Kidney capillary endothelial cell (primary cell): ENCODE measurements around the gene DNAJC16.
"Not testable (repeated sequence)": the region's sequence is repeated elsewhere in the genome, so short reads cannot be mapped to it uniquely, and the experiment has no call there.

Source experiments
- DNase-seq: peaks from one replicate; pipeline ENCODE4 v3.0.0-alpha.2; 2018; ENCODE audit warnings: low spot score

Gene DNAJC16

DNA sequence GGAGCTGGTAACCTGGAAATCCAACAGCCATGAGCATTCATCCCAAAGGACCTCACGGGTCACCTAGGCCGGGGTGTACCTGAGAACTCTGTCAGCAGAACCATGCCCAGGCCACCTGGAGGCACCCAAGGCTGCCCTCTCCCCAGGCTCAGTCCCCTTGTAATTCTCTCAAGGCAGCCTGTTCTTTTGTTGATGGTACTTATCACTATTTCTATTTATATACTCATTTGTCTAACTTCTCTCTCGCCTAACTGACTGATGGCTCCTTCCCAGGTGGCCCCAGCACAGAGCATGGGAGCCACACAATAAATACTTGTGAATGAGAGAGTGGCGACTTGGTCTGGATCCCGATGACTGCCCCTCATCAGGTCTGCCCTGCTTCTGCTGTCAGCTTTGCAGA is 19.4 kb upstream of the DNAJC16 start:
- DNase-seq: no peak

DNA sequence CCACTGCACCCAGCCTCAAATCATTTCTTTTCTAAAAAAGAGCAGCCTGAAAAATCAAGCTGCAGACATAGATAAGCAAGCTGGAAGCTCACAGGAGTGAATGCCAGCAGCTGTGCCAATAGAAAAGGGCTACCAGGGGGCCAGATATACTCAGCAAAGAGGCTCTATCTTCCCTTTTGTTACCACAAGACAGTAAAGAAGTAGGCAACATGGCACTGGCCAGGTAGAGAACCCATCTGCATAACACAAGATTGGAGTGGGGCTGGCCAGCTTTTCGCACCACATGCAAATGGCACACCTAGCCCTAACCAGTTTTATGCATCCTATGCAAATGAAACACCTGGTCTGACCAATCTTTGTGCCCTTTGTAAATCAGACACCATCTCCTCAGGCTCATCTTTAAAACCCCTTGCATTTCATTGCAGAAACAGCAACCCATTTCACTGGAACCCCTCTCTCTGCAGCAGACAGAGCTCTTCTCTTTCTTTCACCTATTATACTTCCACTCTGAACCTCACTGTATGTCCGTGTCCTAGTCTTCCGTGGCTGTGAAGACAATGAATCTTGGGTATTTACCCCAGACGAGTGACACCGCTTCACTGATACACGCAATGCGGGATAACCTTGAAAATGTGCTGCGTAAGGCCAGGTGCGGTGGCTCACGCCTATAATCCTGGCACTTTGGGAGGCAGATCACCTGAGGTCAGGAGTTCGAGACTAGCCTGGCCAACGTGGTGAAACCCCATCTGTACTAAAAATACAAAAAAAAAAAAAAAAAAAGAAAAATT is 17.8 kb upstream of the DNAJC16 start:
- DNase-seq: no peak

DNA sequence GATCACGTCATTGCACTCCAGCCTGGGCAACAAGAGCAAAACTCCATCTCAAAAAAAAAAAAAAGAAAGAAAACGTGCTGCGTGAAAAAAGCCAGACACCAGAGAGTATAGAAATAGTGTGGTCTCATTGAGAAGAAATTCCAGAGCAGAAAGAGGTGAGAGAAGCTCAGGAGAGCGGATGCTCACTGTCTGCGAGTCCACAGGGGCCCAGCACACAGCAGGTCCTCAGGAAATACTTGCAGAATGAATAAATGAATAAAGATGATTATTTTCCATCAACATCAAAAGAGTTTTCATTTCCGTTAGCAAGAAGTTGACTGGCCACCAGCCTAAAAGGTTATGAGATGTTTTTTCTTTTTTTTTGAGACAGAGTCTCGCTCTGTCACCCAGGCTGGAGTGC is 17.1 kb upstream of the DNAJC16 start:
- no peak for DNase-seq

DNA sequence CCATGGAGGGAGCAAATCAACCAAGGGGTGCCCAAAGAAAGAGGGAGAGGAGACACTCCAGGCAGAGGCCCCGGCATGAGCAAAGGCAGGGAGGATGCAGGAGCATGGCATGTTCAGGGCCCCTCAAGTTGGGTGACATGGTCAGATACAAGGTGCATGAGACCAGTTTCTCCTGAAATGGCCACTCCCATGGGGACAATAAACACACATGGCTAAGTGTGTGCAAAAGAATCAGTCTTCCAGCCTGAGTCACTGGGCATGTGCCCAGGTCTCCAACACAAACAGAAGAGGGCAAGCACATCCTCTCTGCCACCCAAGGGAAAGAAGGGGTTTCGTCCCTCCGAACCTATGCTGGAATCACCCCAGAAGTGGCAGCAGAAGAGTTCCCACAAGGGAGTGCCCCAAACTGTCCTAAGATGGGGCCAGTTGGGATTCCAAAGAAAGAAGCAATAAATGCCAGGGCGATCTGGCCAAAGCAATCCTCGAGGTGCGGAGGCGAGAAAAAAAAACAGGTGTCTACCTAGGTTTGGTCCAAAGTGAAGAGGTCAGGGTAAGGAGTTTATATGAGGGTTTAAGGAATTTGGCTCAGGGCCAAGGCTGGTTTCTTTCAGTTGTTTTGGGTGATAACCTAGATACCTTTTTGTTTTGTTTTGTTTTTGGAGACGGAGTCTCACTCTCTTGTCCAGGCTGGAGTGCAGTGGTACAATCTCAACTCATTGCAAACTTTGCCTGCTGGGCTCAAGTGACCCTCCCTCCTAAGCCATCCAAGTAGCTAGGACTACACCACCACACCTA is 15.8 kb upstream of the DNAJC16 start:
- DNase-seq: no peak

DNA sequence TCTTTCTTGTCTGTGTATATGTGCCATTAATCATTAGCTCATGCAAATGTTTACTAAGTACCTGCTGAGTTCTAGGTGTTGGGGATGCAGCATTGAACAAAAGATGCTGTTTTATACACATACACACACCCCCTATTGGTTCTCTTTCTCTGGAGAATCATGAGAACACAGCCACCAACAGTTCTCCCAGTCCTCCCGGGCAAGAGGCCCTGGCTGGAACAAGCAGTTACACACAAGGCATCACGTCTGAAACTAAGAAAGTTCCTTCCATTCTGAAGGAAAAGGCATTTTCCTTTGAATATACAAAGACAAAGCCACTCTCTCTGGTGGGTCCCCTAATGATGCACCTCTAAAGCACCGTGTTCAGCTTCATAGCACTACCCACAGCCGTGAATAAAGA is 13.5 kb upstream of the DNAJC16 start:
- no peak for DNase-seq

DNA sequence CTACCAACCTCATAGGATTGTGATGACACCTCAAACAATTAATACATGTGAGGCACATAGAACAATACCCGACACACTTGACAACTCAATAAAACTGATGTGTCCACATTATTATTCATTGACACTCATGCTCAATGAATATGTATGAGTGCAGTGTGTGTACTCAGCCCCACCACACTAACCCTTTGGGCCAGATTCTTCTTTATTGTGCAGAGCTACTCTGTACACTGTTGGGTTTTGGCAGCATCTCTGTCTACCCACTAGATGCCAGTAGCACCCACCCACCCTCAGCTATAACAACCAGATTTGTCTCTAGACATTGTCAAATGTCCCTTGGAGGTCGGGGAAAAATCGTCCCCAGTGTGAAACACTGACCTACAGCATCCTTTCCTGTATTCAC is 12.7 kb upstream of the DNAJC16 start:
- no peak for DNase-seq

DNA sequence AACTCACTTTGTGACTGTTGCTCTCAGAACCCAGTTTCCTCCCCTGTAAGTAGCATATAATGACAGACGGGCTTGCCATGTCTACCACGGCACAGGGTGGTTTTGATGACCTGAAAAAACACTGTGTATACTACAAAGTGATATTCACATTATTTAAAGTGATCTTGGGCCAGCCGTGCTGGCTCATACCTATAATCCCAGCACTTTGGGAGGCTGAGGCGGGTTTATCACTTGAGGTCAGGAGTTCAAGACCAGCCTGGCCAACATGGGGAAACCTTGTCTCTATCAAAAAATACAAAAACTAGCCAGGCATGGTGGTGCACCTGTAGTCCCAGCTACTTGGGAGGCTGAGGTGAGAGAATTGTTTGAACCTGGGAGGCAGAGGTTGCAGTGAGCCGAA is 12.1 kb upstream of the DNAJC16 start:
- not testable (repeated sequence) for DNase-seq

DNA sequence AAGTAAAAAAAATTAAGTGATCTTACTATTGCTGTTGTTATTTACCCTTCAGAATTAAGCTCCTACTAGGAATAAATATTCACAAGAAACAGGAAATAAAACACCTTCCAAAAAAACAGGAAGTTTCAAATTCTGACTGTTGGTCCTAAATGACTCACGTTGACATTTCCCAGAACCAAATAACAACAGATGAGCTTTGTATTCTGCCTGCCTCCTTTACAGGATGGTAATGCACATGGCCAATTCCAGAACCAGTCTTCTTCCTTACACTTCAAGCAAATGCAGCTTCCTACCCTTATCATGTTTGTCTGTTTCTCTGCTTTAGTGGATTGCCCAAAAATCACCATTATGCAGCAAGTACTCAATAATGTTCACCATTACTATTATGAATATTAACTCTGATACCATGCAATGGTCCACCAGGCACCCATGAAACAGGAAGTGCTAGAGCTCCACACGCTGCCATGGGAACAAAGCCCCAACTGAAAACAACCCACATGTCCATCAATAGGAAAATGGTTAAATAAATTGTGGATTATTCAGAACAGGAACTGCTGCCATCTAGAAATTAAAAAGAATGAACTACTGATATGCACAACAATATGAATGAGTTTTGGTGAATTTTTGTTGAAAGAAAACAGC is 11.5 kb upstream of the DNAJC16 start:
- DNase-seq: peak; percentile 63

DNA sequence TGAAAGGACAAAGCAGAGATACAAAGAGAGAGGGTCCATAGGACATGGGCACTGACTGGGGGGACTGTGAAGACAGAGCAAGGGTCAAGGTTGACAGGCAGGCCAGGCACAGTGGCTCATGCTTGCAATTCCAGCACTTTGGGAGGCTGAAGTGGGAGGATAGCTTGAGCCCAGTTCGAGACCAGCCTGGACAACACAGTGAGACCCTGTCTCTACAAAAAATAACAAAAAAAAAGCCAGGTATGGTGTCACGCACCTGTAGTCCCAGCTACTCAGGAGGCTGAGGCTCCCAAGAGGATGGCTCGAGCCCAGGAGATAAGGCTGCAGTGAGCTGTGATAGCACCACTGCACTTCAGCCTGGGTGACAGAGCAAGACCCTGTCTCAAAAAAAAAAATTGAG is 7.0 kb upstream of the DNAJC16 start:
- DNase-seq: no peak

DNA sequence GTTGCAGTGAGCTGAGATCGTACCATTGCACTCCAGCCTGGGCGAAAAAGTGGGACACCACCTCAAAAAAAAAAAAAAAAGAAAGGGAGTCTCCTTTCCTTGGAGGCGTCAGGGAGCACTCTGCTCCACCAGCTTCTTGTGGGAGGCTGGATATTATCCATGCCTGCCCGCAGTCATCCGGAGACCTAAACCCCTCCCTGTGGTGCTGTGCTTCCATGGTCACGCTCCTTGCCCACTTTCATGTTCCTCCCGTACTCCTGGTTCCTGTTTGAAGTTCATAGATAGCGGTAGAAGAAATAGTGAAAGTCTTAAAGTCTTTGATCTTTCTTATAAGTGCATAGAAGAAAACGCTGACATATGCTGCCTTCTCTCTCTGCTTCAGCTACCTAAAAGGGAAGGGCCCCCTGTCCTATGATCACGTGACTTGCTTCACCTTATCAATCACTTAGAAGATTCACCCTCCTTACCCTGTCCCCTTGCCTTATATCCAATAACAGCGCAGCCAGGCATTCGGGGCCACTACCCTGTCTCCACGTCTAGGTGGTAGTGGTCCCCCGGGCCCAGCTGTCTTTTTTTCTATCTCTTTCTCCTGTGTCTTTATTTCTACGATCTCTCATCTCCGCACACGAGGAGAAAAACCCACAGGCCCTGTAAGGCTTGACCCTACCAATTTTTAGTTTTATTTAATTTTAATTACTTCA is 5.3 kb upstream of the DNAJC16 start:
- DNase-seq: not testable (repeated sequence)

DNA sequence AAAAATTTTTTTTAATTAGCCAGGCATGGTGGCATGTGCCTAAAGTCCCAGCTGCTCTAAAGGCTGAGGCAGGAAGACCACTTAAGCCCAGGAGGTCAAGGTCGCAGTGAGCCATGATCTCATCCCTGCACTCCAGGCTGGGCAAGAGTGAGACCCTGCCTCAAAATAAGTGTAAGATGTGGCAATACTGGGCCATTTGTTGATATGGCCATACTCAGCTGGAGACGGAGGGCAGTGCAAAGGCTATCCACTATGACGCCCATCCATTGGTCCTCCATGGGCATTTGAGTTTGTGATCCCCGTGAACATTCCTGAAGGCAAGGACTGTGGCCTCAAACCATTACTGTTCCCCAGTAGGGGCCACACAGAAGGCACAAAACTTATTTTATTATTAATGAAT is 4.1 kb upstream of the DNAJC16 start:
- no peak for DNase-seq

DNA sequence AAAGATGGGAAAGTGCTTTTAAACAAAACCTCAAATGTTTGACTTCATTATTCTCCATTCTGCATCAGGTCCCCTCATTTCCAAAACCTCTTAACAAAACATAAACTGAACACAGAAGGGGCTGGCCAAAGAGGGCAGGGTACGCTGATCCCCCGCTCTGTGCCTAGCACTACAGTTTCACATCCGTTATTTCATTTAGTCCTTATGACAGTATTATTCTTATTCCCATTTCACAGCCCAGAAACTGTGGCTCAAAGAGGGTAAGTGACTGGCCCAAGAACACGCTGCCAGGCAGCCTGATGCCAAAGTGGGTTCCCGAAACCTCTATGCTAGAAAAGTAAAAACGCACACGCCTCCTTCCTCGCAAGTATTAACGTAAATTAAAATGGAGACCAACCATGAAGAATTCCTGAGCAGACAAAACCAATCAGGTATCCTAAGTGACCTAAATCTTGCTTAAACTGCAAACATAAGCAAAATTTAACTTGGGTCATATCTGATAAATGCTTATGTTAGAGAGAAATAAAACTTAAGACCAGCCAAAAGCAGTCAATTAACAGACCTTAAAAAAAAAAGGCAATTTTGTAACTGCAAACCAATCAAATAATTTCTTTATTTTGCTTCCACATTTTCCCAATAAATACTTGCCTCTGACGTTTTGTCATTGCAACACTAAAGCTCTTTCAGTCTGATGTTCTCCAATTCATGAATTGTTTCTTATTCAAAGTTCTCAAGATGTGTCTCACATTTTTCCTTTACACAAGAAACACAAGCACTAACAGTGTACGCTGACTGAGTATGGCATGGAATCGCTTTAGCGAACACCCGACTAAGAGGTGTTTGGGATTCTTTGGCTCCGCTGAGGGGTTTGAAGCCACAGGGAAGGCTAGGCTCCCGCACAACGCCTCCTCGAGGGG is 3.3 kb upstream of the DNAJC16 start:
- no peak for DNase-seq

DNA sequence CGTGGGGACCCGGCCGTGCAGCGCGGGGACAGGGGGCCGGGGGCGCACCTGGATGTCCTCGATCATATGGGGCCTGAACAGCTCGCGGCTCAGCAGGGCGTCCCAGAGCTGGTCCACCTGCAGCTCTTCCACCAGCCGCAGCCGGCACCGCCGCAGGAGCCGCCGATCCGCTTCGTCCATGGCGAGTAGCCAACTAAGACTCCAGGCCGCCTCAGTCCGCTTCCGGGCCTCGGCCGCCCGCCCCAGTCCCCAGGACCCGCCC is 2.7 kb upstream of the DNAJC16 start, which contains the start of gene CASP9:
CASP9 (minus strand) TSS at position 195 of the 262 bp plus-strand sequence; CDS start at position 180, 15 bp downstream.
- no peak for DNase-seq

DNA sequence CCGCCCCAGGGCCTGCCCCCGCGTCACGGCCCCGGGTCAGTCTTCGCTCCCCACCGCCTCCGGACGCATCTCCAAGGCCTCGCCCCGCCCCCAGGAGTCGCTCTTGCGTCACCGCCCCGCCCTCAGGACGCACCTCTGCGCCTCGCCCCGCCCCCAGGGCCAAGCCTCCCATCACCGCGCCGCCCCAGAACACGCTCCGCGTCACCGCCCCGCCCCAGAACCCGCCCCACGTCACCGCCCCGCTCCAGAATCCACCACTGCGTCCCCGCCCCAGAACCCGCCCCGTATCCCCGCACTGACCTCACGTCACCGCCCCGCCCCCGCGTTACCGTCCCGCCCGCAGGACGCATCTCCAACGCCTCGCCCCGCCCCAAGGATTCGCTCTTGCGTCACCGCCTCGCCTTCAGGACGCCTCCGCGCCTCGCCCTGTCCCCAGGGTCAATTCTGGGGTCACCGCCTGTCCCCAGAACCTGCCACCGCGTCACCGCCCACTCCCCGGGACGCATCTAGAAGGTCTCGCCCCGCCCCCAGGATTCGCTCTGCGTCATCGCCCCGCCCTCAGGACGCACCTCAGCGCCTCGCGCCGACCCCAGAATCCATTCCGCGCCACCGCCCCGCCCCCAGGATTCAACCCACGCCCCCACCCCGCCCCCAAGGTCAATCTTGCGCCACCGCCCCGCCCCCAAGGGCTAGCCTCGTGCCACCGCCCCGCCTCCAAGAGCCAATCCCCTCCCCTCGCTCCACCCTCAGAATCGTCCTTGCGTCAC is 2.2 kb upstream of the DNAJC16 start:
- DNase-seq: peak; percentile 99

DNA sequence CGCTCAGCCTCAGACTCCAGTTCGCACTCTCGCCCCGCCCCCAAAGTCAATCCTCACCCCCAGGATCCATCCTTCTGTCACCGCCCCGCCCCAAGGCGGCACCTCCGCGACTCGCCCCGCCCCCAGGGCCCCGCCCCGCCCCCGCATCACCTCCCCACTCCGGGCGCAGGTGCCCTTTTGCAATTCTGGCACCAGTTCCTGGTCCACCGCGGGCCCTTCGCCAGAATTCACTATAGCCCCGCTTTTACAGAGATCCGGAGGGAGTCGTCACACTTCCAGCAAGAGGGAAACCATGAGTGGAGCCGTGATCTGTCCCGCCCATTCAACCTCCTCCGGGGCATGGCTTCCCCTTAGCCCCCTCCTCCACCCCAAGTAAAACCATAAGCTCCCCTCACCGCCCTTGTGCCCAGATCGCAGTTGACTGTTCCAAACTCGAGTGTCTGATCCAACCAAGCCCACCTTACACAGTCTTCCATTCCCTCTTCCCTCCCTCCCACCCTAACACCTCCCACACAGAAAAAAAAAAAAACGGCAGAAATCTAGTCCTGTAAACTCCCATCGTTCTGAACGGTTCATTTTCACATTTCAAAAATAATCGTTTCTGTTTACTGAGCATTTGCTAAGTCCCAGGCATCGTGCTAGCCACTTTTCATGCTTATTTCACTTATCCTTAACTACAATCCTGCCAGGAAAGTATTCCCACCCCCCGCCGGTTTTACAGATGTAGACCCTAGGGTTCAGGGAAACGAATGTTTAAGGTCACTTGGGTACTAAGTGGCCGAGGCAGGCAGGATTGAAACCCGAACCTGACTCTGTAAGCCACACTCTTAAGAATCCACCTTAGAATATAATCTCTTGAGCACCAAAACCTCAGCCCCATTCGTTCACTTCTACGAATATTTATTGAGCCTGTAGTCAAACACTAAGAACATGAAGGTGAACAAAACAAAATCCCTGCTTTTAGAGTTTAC is 1.3 kb upstream of the DNAJC16 start:
- DNase-seq: peak; percentile 5

DNA sequence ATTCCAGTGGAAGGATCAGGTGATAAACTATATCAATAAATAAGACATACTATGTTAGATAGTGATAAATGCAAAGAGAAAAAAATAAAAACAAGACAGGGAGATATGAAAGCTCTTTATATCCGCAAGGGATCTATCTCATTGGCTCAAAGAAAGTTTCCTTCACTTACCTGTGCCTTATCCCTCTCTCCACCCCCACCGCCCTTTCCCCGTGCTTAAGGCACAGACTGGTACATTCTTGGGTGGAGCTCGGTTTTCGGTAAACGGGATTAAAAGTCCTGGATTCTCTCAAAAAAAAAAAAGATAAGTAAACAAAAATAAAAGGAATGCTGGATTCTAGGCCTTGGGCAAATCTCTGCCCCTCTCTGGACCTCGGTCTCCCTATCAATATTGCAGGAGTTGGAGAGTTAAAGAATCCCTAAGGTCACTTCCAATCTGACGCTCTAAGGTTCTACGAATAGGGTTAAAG is 593 bp upstream of the DNAJC16 start:
- DNase-seq: no peak

DNA sequence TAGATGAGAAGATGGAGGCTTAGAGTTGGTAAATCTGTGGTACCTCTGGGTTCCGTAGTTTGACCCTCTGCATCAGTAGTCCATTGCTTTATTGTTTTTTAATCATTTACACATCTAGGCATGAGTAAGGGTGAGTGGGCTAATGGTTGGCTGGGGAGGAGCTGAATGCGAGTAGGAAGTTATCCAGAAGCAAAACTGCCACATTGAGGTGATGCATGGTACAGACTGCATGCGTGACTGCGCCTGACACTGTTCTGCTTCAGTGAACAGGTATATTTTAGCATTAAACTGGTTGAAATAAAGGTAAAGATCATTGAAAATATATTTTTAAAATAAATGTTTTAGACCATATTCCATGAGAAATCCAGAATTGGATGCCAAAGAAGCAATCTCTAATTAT is 4.4 kb downstream of the DNAJC16 start:
- no peak for DNase-seq

DNA sequence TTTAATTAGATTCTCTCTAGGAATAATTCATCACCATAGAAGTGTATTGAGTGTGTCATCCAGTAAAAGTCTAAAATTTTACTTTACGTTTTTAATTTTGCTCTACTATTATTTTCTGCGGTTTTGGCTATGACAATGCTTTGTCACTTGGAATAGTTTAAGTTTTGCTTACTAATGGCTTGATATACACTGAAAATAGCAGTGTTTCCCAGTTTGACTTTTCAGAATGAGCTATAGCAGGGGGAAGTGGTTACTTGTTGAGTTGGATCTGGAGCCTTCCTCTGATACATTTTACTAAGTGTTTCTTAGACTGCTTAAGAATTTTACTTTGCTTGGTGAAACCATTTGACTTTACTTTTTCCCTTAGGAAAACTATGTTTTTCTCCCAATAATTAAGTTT is 5.0 kb downstream of the DNAJC16 start:
- DNase-seq: no peak

DNA sequence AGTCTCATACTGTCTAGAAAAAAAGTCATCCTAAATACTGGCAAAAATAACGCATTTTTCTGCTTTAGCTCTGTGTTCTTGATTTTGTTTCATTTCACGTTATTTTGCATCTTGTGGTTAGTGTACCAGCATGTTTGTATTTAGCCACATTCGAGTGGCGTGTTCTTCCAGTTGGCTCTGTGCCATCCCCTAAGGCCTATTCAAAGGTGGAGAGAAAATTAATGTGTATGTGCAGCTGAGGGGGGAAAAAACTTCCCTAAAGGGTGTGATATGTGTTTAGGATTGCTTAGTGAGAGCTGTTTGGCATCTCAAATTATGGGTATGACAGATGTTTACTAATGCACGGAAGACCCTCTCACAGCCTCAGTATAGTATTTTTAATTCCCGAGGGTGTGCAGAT is 12.1 kb downstream of the DNAJC16 start:
- no peak for DNase-seq
